K562 (cell line): ENCODE measurements around the gene IP6K1. TPM values are rescaled to one million over a fixed set of nuclear protein-coding genes. Genes with fewer than 3 reads are reported as not detected.

Experiments
- ILK ChIP-seq: fragments of 450-650 bp; IDR thresholded peaks from 2 replicates; pipeline ENCODE4 v1.6.1; 2016; ENCODE audit warnings: missing genetic modification characterization, low read depth, mild to moderate bottlenecking, missing compliant biosample characterization, moderate library complexity, borderline replicate concordance
- LCOR ChIP-seq: sonication (generic); formaldehyde crosslinking; IDR thresholded peaks from 2 replicates; pipeline ENCODE4 v1.8.0; 2022; ENCODE audit warnings: mild to moderate bottlenecking, missing genetic modification reagents
- NFXL1 ChIP-seq: fragments of 450-650 bp; formaldehyde crosslinking; IDR thresholded peaks from 2 replicates; pipeline ENCODE4 v1.4.0; 2021; ENCODE audit warnings: mild to moderate bottlenecking
- SP2 ChIP-seq: IDR thresholded peaks from 2 replicates; pipeline ENCODE4 v1.6.1; 2011; ENCODE audit warnings: mild to moderate bottlenecking, low read depth, low read length, moderate library complexity; ENCODE audit not compliant: poor library complexity, severe bottlenecking; ENCODE audit errors: extremely low read depth
- SRSF9 ChIP-seq: fragments of 200-400 bp; formaldehyde crosslinking; IDR thresholded peaks from 2 replicates; pipeline ENCODE4 v1.6.1; 2017; ENCODE audit warnings: low read depth, low read length, borderline replicate concordance
- TAF9B ChIP-seq: fragments of 450-650 bp; IDR thresholded peaks from 2 replicates; pipeline ENCODE4 v1.6.1; 2018; ENCODE audit warnings: mild to moderate bottlenecking; ENCODE audit not compliant: partially characterized antibody
- TOE1 ChIP-seq, 2 experiments: fragments of 450-650 bp in 1 of 2; sonication (generic) in 1 of 2; formaldehyde crosslinking in 1 of 2; IDR thresholded peaks; 2 replicates each; pipeline versions ENCODE4 v1.7.1 to v1.8.0; 2016 to 2022; ENCODE audit warnings: borderline replicate concordance in 2 of 2, mild to moderate bottlenecking in 2 of 2, antibody characterized with exemption in 1 of 2, inconsistent platforms in 1 of 2, low read depth in 1 of 2, missing genetic modification reagents in 1 of 2, moderate library complexity in 1 of 2
- ZNF253 ChIP-seq: fragments of 250-450 bp; sonication (Bioruptor Pico); conservative IDR thresholded peaks from 2 replicates; pipeline ENCODE4 v1.6.1; 2021; ENCODE audit warnings: mild to moderate bottlenecking
- polyA plus RNA-seq, 8 experiments: library from polyadenylated mRNA; depleted of rRNA in 4 of 8; stranded (reverse) in 5 of 8; unstranded in 3 of 8; fragments of >200 nt; fragmentation: Nextera tagmentation in 2 of 8; fragmentation: Illumina TruSeq in 1 of 8; extraction: Ambion mirVana in 2 of 8; extraction: Trizol in 1 of 8; gene quantifications; 2 replicates each; pipeline versions ENCODE4 v1.2.1 to v1.2.3, GENCODE V29; 2011 to 2014; ENCODE audit warnings: inconsistent platforms in 1 of 8, missing spikeins in 1 of 8
- total RNA-seq, 7 experiments: library from RNA; depleted of rRNA in 6 of 7; stranded (reverse); fragments of >200 nt in 6 of 7; fragmentation: Illumina TruSeq in 2 of 7; extraction: Trizol in 2 of 7; gene quantifications; 2 replicates each; pipeline versions ENCODE4 v1.2.1 to v1.2.3, GENCODE V29; 2011 to 2021; ENCODE audit warnings: low replicate concordance in 1 of 7
- TF ChIP-seq, protein P1 (sequence below), 2 experiments: fragments of 450-650 bp; IDR thresholded peaks; 2 replicates each; pipeline ENCODE4 v1.6.1; 2016; ENCODE audit warnings: mild to moderate bottlenecking in 2 of 2, borderline replicate concordance in 1 of 2, low read depth in 1 of 2, moderate library complexity in 1 of 2
- TF ChIP-seq, protein P2 (sequence below): sonication (generic); formaldehyde crosslinking; IDR thresholded peaks from 2 replicates; pipeline ENCODE4 v1.8.0; 2022; ENCODE audit warnings: mild to moderate bottlenecking, missing genetic modification reagents

The IP6K1 gene
- total and polyA plus RNA-seq, 9 of the 15 experiments (the other 6 are each of a cell fraction or from before 2014, with no cell fraction given) = 0.46 to 29.2 (median 13.1) TPM

DNA sequence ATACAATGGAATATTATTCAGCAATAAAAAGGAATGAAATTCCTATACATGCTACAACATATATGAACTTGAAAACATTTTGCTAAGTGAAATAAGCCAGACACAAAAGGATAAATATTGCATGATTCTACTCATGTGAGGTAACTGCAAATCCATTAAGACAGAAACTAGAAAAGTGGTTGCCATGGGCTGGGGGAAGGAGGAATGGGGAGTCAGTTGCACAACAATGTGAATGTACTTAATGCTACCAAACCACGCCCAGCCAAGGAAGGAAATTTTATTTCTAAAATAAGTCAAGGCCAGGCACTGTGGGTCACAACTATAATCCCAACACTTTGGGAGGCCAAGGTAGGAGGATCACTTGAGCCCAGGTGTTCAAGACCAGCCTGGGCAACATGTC lies 52.8 kb downstream of the IP6K1 start (continued):
- TF ChIP-seq ILK (no peak), SRSF9 (no peak), TAF9B (no peak), LCOR (CRISPR knock-in tag) (no peak), TOE1 (IDR thresholded peaks at IDR 0.05; ENCODE audit: borderline replicate concordance) (no peak), TOE1 (CRISPR knock-in tag; IDR thresholded peaks at IDR 0.05; ENCODE audit: borderline replicate concordance, low read depth) (no peak), NFXL1 (CRISPR knock-in tag) (no peak), ZNF253 (CRISPR knock-in tag) (no peak), SP2 (no peak)
- TF ChIP-seq, protein P1, sequence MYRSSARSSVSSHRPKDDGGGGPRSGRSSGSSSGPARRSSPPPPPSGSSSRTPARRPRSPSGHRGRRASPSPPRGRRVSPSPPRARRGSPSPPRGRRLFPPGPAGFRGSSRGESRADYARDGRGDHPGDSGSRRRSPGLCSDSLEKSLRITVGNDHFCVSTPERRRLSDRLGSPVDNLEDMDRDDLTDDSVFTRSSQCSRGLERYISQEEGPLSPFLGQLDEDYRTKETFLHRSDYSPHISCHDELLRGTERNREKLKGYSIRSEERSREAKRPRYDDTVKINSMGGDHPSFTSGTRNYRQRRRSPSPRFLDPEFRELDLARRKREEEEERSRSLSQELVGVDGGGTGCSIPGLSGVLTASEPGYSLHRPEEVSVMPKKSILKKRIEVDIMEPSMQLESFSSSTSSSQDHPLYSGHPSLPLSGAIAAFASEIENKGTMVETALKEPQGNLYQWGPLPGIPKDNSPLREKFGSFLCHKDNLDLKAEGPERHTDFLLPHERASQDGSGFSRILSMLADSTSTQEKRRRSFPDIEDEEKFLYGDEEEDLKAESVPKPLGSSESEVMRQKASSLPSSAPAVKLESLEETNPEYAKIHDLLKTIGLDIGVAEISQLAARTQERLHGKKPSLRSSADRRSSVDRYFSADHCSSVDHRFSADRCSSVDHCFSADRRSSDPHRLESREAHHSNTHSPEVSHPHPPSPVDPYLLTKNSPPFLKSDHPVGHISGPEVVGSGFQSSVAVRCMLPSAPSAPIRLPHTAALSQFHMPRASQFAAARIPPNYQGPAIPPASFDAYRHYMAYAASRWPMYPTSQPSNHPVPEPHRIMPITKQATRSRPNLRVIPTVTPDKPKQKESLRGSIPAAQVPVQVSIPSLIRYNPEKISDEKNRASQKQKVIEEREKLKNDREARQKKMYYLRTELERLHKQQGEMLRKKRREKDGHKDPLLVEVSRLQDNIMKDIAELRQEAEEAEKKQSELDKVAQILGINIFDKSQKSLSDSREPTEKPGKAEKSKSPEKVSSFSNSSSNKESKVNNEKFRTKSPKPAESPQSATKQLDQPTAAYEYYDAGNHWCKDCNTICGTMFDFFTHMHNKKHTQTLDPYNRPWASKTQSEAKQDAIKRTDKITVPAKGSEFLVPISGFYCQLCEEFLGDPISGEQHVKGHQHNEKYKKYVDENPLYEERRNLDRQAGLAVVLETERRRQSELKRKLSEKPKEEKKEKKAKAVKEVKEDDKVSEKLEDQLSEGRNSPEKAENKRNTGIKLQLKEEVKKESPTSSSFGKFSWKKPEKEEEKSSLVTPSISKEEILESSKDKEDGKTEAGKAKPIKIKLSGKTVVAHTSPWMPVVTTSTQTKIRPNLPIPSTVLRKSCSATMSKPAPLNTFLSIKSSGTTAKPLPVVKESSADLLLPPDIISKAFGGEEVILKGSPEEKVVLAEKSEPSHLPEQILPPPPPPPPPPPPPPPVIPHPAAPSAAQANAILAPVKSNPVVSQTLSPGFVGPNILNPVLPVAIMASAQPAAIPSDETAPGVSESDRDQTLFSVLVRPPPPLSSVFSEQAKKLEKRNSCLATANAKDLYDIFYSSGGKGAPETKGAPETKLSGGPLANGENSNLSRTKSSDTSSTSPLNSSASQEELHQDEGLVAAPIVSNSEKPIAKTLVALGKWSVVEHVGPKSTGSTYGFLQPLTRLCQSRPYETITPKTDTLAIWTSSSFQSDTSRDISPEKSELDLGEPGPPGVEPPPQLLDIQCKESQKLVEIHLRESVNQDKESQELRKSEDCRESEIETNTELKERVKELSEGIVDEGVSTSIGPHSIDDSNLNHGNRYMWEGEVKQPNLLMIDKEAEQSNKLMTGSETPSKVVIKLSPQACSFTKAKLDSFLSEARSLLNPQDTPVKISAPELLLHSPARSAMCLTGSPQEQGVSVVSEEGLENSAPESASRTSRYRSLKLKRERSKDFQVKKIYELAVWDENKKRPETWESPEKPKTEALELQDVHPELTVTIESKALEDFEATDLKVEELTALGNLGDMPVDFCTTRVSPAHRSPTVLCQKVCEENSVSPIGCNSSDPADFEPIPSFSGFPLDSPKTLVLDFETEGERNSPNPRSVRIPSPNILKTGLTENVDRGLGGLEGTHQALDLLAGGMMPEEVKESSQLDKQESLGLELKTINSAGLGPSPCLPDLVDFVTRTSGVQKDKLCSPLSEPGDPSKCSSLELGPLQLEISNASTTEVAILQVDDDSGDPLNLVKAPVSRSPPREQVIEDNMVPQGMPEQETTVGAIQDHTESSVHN (IDR thresholded peaks at IDR 0.05; ENCODE audit: borderline replicate concordance in 1 of 2, low read depth in 1 of 2) = no peak
- TF ChIP-seq, protein P2, sequence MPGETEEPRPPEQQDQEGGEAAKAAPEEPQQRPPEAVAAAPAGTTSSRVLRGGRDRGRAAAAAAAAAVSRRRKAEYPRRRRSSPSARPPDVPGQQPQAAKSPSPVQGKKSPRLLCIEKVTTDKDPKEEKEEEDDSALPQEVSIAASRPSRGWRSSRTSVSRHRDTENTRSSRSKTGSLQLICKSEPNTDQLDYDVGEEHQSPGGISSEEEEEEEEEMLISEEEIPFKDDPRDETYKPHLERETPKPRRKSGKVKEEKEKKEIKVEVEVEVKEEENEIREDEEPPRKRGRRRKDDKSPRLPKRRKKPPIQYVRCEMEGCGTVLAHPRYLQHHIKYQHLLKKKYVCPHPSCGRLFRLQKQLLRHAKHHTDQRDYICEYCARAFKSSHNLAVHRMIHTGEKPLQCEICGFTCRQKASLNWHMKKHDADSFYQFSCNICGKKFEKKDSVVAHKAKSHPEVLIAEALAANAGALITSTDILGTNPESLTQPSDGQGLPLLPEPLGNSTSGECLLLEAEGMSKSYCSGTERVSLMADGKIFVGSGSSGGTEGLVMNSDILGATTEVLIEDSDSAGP = no peak
- TF ChIP-seq, all 486 proteins: peak for 0
